ENCODE data around the gene HNRNPAB.
"Not testable (repeated sequence)": the region's sequence is repeated elsewhere in the genome, so short reads cannot be mapped to it uniquely, and the experiment has no call there.

Gene HNRNPAB

DNA sequence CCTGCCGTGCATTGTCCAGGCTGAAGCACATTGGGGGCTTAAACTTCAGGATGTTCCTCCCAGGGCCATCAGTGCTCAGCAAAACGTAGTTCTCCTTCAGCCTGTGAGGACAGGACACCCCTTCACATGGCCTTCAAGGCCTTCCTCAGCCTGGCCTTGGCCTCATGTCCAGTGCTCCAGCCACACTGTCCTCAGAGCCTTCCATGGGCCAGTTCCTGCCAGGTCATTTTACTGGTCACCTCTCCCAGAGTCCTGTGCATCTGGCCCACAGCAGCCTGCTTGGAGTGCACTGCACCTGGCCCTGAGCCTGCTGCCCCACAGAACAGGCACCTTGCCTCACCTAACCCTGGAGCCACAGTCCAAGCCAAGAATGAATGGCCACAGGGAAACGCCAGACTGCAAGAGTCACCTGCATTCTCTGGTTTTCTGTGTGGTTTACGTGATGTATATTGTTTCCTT is 8.7 kb downstream of the HNRNPAB start:
- DNase-seq: no peak

DNA sequence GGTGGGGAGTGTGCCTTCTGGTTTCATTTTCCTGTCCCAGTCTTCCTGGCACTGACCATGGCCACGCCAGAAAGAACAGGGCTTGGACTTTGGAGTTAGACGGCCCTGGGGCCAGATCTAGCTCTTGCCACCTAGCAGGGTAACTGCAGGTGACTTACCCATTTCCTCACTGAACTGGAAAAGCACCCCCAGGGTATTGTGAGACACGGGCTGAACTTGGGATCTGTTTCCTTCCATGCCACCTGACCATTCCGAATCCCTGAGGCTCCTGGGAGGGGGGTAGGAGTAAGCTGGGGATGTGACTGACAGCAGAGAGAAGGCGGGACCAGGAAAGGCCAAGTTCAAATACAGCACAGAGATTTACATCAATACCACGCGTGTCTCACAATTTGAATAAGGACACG is 9.4 kb downstream of the HNRNPAB start:
- DNase-seq: peak; percentile 26

DNA sequence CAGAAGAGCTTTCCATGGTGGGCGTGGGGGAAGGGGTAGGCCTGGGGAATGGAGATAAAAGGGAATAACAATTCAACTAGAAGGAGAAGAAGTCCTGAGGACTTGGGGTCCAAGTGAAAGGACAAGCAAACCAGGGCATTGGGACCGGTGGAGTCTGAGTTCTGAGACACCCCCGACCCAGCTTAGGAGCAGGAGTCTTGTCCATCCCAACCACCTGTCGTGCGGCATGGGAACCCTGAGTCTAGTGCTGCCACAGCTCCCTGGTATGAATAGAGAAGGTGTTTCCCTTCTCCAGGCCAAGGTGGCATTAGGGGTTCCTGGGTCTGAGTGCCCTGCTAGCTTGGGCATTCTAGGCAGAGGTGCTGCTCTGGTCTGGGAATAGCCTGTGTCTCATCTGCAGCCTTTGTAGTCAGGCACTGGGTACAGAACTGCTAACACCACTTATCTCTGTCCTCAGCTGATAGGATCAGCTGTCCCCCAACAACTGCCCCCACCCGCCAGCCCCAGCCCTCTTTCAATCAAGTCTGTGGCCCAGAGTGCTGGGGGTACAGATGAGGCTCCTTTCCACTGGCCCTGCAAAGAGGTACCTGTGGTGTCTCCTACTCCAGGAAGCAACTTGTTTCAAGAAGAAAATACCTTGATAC is 9.9 kb downstream of the HNRNPAB start:
- DNase-seq: no peak

DNA sequence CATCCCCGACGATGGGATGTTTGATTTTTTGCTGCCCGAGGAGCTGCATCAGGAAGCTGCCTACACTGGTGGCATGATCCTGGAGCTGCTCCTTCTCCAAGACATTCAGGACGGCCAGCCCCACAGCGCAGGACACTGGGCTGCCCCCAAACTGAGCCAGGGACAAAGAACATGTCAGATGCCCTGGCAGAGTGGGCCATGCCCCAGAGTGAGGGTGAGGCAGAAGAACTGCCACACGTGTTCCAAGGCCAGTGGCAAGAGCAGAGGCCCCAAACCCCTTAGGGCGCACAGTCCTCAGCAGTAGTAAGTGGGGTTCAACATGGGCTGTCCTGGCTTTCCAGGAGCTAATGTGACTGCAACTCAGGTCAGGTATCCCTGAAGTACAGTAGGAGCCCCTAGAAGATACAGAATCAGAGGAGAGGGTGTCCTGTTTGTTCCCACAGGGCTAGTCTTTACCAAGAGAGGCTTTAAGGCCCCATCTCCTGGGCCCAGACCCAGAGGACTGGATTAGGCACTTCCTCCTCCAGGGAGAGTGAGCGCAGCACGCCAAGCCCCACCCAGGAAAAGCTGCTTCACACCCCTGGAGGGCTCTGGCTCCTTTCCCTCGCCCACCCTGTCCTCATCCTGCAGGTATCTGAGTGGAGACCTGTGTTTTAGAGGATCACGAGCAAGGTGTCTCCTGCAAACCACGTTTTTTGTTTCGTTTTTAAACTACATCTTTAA is 11.1 kb downstream of the HNRNPAB start:
- DNase-seq: no peak

DNA sequence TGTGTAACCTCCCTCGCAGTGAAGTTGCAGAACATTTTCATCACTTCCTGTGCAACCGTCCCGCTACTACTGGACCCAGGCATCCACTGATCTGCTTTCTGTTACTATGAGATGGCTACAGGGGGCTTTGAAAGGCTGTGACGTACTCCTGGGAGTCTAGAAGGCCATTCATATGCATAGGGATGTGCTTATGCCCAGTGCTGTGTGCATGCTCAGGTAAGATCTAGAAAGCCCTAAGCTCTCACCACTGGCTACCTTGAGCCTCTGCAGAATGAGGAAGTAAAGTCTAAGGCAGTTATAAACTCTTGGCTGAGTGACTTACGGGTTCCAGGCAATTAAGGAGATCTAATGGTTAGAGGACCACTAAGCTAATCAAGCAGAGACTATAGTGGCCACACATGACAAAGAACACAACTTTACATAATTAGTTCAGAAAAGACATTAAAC is 11.8 kb downstream of the HNRNPAB start:
- no peak for DNase-seq

DNA sequence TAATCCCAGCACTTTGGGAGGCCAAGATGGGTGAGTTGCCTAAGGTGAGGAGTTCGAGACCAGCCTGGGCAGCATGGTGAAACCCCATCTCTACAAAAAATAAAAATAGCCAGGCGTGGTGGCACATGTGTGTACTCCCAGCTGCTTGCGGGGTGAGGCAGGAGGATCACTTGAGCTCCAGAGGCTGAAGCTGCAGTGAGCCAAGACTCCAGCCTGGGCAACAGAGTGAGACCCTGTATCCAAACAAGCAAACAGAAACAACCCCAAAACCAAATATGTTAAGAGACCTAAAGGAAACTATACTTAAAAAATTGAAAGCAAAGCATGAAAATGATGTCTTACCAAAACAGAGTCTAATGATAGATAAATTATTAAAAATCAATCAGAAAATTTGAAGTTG is 12.4 kb downstream of the HNRNPAB start:
- no peak for DNase-seq

DNA sequence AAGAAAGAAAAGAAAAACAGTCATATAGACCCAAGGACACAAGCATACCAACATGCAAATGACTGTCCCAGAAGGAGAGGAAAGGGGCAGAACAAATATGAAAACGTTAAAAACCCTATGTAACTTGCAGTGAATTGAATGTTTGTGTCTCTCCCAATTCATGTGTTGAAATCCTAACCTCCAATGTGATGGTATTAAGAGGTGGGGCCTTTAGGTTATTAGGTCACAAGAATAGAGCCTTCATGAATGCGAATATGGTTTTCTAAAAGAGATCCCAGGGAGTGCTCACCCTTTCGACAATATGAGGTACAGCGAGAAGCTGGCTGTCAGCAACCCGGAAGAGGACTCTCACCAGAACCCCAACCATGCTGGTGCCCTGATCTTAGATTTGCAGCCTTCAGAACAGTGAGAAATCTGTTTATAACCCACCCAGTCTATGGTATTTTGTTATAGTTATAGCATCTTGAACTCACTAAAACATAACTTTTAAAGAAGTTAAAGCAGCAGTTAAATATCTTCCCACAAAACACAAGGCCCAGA is 14.0 kb downstream of the HNRNPAB start:
- DNase-seq: no peak

DNA sequence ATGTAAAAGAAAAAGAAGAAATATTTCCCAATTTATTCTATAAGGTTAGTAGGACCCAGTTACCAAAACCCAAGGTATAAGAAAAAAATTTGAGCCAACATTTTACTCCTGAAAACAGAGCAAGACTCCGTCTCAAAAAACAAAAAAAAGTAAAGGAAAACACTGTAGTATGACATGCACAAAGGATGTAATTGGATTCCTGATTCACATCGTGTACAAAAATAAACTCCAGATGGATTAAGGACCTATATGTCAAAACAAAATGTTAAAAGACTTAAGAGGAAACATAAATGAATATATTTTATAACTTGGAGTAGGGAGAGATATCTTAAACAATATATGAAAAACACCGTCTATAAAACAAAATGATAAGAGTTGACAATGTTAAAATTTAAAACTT is 14.5 kb downstream of the HNRNPAB start:
- DNase-seq: no peak

DNA sequence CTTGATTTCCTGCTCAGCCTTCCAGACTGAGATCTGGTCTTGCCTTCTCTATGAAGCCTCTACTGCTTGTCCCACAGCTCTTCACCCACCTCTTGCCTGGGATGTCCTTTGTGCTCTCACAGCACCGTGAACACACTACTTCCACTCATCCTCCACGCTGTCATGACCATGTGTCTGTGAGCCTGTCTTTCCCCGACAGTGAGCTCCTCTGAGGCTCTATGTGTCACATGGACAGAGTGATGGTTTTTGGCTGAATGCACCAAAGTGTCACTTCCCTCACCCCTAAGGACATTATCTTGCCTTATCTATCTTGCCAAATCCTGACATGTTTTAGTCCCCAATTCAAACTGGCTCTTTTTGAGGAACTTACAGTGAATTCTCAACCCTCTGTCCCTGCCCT is 16.9 kb downstream of the HNRNPAB start:
- no peak for DNase-seq

DNA sequence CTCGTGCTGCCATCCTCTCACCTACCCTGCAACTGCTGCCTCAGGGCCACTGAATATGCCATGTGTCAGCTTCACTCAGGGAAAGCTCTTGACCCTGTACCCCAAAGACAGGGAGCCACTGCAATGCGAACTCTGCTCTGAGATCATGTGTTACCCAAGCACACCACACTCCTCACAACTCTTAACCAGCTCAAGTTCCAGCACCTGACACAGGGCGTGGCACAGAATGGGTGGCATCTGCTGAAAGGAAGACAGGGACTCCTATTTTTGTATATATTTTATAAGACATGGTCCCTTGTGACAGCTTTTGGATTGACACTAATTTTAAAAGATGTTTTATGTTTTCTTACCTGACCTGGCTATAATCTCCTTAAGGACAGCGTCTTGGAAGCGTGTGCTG is 17.5 kb downstream of the HNRNPAB start:
- no peak for DNase-seq

DNA sequence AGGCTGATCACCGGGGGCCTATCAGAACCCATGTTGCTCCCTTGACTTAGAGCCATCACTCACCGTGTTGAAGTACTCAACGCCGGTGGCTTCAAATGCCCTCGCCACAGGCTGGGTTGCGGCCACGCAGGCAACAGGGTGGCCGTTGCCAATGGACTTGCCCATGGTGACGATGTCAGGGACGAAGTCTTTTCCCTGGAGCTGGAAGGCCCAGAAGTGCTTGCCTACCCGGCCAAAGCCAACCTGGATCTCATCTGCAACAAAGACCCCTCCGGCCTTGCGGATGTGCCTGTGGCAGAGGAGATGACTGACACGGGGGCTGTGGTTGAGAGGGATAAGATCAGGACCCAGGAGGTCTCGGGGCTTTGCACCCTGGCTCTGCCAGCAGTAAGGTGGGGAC is 18.0 kb downstream of the HNRNPAB start:
- no peak for DNase-seq

DNA sequence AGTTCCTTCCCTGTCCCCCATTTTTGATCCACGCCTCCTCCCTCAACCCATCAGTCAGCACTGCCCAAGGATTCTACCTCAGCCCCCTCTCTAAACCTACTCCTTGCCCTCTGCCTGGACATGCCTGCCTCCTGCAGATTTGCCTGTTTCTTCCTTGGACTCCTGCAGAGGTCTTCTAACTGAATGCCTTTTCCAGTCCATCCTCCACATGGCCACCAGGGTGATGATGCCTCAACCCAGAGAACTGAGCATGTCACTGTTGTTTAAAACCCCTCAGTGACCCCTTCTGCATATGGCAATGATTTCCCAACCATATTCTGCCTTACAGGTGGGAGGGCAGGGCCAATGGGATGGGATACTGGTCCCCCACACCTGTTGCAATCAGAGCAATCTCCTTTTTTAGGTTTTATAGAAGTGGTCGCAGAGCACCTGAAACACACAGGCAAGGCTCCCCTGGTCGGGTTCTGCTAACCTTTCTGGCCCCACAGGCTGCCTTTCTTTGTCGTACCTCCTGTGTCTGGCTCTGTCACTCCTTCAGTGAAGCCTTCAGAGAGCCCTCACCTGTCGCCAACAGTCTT is 19.0 kb downstream of the HNRNPAB start:
- DNase-seq: no peak

DNA sequence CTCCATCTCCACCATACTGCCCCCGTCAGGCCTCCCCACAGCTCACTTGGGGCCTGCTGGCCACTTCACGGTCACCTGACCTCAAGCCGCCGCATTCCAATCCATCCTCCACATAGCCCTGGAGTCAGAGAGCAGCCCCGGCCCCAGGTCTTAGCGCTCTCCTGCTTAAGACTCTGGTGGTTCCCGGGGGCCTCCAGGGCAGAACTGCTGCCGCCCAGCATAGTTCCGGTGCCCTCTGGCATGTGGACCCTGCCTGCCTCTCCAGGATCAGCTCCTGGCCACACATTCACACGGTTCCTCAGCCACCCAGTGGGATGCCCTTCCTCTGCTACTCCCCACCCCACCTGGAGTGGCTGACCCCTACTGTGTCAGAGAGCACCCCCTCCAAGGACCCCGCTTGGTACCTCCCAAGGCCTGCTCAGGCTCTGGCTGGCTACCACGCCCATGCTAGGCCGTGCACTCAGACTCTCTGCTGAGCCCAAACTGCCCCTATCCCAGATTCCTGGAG is 19.5 kb downstream of the HNRNPAB start:
- DNase-seq: no peak

DNA sequence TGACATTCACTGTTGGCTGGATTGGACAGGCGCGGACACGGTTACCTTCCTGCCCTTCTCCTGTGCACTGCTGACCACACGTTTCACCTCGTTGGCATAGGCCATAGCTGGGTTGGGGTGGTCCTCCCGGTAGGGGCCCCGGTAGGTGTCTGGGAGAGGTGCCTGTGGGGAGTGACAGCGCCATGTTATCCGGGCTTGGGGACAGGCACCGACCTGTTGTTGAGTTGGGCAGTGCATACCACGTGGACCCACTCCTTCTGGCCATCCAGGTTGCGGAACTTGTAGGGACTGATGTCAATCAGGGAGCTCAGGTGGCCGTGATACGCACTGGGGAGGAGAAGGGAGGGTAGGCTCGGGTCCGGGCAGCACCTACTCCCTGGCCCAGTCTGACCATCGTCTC is 20.1 kb downstream of the HNRNPAB start:
- no peak for DNase-seq

DNA sequence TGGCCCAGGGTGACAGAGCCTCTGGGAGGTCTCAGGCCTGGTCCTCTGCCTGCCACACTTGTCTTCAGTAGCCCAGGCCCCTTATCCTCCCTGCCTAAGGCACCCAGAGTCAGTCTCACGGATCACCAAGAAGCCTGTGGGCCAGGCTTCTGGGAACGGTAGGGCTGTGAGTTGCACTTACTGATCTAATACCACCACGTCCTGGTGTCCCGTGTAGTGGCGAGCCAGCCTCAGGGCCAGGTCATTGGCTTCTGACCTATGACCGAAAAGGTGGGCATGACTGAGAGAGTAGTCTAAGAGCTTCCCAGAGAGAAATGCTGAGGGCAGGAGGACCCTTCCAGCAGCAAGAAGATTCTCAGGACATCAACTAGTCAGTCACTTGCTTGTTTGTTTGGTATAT is 20.8 kb downstream of the HNRNPAB start:
- DNase-seq: no peak

DNA sequence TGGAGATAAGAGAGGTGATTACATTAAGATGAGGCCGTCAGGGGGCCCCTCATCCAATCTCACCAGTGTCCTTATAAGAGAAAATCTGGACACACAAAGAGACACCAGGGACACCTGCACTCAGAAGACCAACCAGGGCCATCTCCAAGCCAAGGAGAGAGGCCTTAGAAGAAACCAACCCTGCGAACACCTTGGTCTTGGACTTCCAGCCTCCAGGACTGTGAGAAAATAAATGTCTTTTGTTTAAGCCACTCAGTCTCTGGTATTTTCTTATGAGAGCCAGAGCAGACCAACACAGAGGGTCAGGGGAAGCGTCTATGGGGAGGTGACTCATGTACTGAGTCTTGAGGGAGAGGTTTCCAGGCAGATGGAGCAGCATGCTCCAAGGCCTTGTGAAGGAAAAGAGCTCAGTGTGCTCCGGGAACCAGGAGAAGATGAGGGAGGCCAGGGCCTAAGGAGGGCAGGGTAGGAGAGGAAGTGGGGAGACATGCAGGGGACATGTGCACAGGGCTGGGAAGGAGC is 22.9 kb downstream of the HNRNPAB start:
- DNase-seq: no peak

DNA sequence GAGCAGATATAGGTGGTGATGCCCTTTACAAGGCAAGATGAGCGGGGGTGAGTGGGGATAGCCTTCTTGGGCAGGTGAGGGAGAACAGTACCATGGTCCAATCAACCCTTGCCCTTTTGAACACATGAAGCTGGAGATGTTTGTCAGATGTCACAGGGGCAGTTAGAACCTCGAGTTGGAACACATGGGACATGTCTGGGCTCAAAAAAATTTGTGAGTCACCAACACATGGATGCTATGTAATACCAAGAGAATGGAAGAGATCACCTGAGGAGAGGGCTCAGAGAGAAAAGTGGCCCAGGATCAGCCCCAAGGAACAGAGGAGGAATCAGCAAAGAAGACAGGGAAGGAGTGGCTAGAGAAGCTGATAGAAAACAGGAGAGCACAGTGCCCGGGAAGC is 23.6 kb downstream of the HNRNPAB start:
- no peak for DNase-seq

DNA sequence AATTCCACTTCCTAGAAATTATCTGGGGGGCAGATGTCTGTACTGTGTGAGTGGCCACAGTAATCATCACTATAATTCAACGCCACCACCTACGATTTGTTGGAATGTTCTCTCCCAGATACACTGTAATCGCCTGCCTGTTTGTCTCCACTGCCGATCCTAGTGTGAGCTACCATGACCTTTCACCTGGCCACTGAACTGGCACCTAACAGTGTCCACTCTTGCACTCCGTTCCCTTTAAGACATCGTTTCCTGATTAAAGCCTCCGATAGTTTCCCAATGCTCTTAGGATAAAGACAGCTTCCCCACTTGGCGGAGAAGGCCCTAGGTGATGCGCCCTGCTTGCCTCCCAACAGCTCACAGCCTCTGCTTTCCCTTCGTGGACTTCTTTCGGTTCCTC is 24.3 kb downstream of the HNRNPAB start:
- no peak for DNase-seq

DNA sequence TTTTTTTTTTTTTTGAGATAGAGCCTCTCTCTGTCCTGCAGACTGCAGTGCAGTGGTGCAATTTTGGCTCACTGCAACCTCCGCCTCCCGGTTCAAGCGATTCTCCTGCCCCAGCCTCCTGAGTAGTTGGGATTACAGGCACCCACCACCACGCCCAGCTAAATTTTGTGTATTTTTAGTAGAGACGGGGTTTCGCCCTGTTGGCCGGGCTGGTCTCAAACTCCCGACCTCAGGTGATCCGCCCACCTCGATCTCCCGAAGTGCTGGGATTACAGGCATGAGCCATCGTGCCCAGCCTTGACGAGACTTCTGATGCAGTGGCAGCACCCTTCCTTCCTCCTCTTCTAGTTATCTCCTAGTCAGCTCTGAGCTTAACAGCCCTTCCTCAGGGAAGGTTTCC is 24.8 kb downstream of the HNRNPAB start:
- not testable (repeated sequence) for DNase-seq

DNA sequence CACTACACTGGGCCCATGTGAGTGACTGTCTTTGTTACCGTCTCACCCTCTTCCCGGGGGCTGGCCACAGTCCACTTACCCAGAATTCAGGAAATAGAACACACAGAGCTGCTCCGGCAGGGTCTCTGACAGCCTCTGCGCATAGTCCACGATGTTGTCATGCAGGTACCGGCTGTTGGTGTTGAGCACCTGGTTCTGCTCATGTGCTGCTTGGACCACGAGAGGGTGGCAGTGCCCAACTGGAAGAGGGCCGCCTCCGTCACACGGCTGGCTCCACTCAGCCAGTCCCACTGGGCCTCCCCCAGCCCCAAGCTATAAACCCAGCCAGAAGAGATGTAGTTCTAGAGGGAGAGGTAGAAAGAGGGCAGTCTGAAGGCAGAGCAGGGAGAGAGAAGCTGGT is 25.5 kb downstream of the HNRNPAB start:
- no peak for DNase-seq

DNA sequence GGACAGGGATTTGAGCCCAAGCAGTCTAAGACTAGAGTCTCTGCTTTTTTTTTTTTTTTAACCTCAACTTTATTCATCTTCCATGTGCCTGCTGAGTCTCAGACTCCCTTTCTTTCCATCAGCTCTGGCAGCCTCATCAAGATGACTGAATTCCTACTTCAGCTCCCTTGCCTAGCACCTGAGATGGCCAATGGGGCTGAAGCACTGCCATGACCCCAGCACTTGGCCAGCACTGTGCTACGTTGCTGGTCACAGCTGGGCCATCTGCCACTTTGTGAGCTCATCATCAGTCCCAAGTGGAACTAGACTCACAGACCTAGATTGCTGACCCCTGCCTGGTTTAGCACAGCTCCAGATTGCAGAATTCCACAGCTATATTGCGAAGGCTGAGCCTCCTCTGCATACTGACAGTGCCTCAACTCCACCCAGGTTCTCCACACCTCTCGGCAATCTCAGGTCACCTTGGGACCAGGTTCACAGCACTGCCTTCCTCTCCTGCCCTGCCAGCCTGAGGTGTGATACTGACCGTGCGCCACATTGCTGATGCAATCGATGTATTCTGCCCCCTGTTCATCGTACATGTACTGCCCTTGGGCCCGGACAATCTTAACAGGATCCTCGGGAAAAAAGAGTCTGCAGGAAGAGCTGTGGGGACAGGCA is 26.7 kb downstream of the HNRNPAB start:
- no peak for DNase-seq

DNA sequence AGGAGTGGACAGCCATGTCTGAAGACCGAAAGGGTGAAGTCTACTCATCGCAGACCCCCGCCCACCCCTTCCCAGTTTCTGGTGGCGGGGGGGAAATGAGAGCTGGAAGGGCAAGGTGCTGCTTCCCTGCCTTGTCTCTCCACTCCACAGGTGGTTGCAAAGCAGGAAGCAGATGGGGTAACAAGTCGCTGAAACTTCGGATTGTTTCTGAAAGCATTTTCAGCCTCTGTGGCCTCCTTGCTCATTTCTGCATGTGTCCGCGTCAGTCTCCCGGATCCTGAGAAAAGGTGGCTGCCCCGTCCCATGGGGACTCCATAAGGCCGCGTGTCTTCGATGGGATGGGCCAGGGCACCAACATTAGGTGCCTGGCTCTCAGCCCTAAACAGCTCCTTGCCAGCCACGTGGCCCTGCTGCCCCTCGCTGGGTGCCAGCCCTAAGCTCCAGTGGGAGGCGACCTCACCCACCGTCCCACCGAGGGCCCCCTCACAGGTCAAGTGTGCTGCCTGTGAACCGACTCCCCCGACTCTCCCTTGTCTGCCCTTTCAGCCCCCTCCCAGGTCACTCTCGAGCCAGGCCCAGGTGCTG is 27.3 kb downstream of the HNRNPAB start:
- DNase-seq: peak; percentile 44
